Endothelial cell of umbilical vein (primary cell): ENCODE data around the gene SYNE1. TPM values are rescaled to one million over a fixed set of nuclear protein-coding genes. Genes with fewer than 3 reads are reported as not detected.

ENCODE experiments used
- BruUV-seq: library from RNA; stranded (reverse); fragments of 400-500 nt; replicated peaks from 2 replicates; lab custom pipeline; 2021; lab: Mats Ljungman, UMichigan
- CTCF ChIA-PET: fragments of 300-600, 350-600 bp; sonication (Branson Sonifier 250); formaldehyde crosslinking; loops from one replicate; lab custom pipeline; 2021; ENCODE audit warnings: antibody characterized with exemption, inconsistent platforms; lab: Charles Lee
- POLR2A ChIA-PET: fragments of 300-600, 350-600 bp; sonication (Branson Sonifier 250); formaldehyde crosslinking; loops from one replicate; lab custom pipeline; 2021; ENCODE audit warnings: antibody characterized with exemption, inconsistent platforms; lab: Charles Lee
- DNase-seq: peaks from one replicate; pipeline ENCODE4 v3.0.0-alpha.2; 2011; ENCODE audit warnings: low read depth, low spot score
- FAIRE-seq: peaks from 2 replicates; lab custom pipeline; 2011; peaks lifted over from hg19 to GRCh38; lab: Jason Lieb, UNC
- H2AFZ ChIP-seq: 2 replicates; pipeline ENCODE4 v1.6.0; 2012; ENCODE audit warnings: low read depth, low read length, control low read depth, inconsistent platforms
- H3K27ac ChIP-seq: 2 replicates; pipeline ENCODE4 v1.5.1; 2011; ENCODE audit warnings: low read depth, mild to moderate bottlenecking, control low read depth, low read length, moderate library complexity; ENCODE audit not compliant: insufficient read depth
- H3K27me3 ChIP-seq, 2 experiments: 2 replicates each; pipeline versions ENCODE4 v1.6.0 to v1.6.1; 2011; ENCODE audit warnings: low read length in 2 of 2, mixed read lengths in 1 of 2; ENCODE audit not compliant: control insufficient read depth in 2 of 2, insufficient read depth in 2 of 2
- H3K36me3 ChIP-seq, 2 experiments: 2 replicates in 1 of 2; 3 replicates in 1 of 2; pipeline ENCODE4 v1.5.1; 2011; ENCODE audit warnings: low read length in 2 of 2, mild to moderate bottlenecking in 1 of 2, moderate library complexity in 1 of 2; ENCODE audit not compliant: control insufficient read depth in 2 of 2, insufficient read depth in 2 of 2; ENCODE audit errors: extremely low read depth in 1 of 2
- H3K4me1 ChIP-seq: 3 replicates; pipeline ENCODE4 v1.5.1; 2011; ENCODE audit warnings: mild to moderate bottlenecking, low read length; ENCODE audit not compliant: control insufficient read depth, insufficient read depth; ENCODE audit errors: extremely low read depth
- H3K4me2 ChIP-seq: 2 replicates; pipeline ENCODE4 v1.6.1; 2011; ENCODE audit warnings: low read length, control low read depth, mixed read lengths; ENCODE audit not compliant: insufficient read depth
- H3K4me3 ChIP-seq, 3 experiments: fragments of 200-600 bp in 1 of 3; sonication (generic), shearing (Covaris generic) in 1 of 3; replicated peaks in 1 of 3; 2 replicates each; pipeline ENCODE4 v1.5.1; 2011 to 2016; ENCODE audit warnings: control low read depth in 3 of 3, low read length in 3 of 3, mild to moderate bottlenecking in 2 of 3, inconsistent platforms in 1 of 3, low read depth in 1 of 3, moderate library complexity in 1 of 3; ENCODE audit not compliant: insufficient read depth in 1 of 3
- H3K79me2 ChIP-seq: 2 replicates; pipeline ENCODE4 v1.6.0; 2012; ENCODE audit warnings: low read length, inconsistent platforms; ENCODE audit not compliant: control insufficient read depth, insufficient read depth
- H3K9ac ChIP-seq: replicated peaks from 2 replicates; pipeline ENCODE3; 2011; ENCODE audit warnings: low read length, control low read depth; ENCODE audit not compliant: insufficient read depth; ENCODE audit errors: extremely low read depth
- H3K9me1 ChIP-seq: replicated peaks from 3 replicates; pipeline ENCODE4 v1.6.0; 2011; ENCODE audit warnings: mild to moderate bottlenecking, low read length; ENCODE audit not compliant: control insufficient read depth, insufficient read depth; ENCODE audit errors: extremely low read depth
- H3K9me3 ChIP-seq: replicated peaks from 2 replicates; pipeline ENCODE4 v1.5.1; 2012; ENCODE audit warnings: low read length, inconsistent platforms; ENCODE audit not compliant: control insufficient read depth, insufficient read depth
- H4K20me1 ChIP-seq: replicated peaks from 2 replicates; pipeline ENCODE3; 2011; ENCODE audit warnings: mild to moderate bottlenecking, low read length; ENCODE audit not compliant: control insufficient read depth, insufficient read depth; ENCODE audit errors: extremely low read depth
- EZH2 ChIP-seq: IDR thresholded peaks from 2 replicates; pipeline ENCODE4 v1.6.1; 2012; ENCODE audit warnings: borderline replicate concordance, low read depth, mild to moderate bottlenecking, moderate library complexity, low read length, inconsistent platforms; ENCODE audit not compliant: severe bottlenecking
- FOS ChIP-seq: IDR thresholded peaks from 2 replicates; pipeline ENCODE4 v1.6.1; 2011; ENCODE audit warnings: mild to moderate bottlenecking, low read length, moderate library complexity, borderline replicate concordance; ENCODE audit not compliant: insufficient read depth
- GATA2 ChIP-seq: IDR thresholded peaks from 2 replicates; pipeline ENCODE4 v1.7.0; 2011; ENCODE audit warnings: low read depth, mild to moderate bottlenecking, moderate library complexity, mixed read lengths, low read length; ENCODE audit not compliant: insufficient read length, insufficient read depth
- JUN ChIP-seq: IDR thresholded peaks from 2 replicates; pipeline ENCODE4 v1.6.1; 2011; ENCODE audit warnings: borderline replicate concordance, low read depth; ENCODE audit not compliant: insufficient read length, insufficient read depth
- MYC ChIP-seq: IDR thresholded peaks from one replicate; pipeline ENCODE4 v1.6.1; 2011; ENCODE audit warnings: mild to moderate bottlenecking, low read depth, low read length
- POLR2A ChIP-seq: IDR thresholded peaks from 2 replicates; pipeline ENCODE4 v1.6.1; 2012; ENCODE audit warnings: low read depth, mild to moderate bottlenecking, control low read depth, low read length
- POLR2AphosphoS5 ChIP-seq: IDR thresholded peaks from 2 replicates; pipeline ENCODE4 v1.6.1; 2012; ENCODE audit warnings: low read depth, mild to moderate bottlenecking, control low read depth, low read length, moderate library complexity; ENCODE audit not compliant: insufficient read depth
- dilution Hi-C: fragments of 300-500 bp; cut with MboI; formaldehyde crosslinking; loops from one replicate; pipeline ENCODE4 v1.15.0; 2019; ENCODE audit warnings: low sequenced_read_pairs; ENCODE audit not compliant: extremely low pct_ligation_motif_present
- intact Hi-C: fragments of 100-400 bp; cut with micrococcal nuclease; formaldehyde crosslinking; loops from one replicate; pipeline ENCODE4 v1.10.0; 2022
- polyA plus RNA-seq, 4 experiments: library from polyadenylated mRNA; depleted of rRNA in 3 of 4; stranded (reverse) in 3 of 4; unstranded in 1 of 4; fragments of >200 nt; gene quantifications; 2 replicates each; pipeline versions ENCODE4 v1.2.1 to v1.2.3, GENCODE V29; 2011 to 2012; ENCODE audit warnings: missing spikeins in 1 of 4
- total RNA-seq: library from RNA; stranded (reverse); gene quantifications from 2 replicates; pipeline ENCODE4 v1.2.3, GENCODE V29; 2021
- TF ChIP-seq, protein P1 (sequence below): IDR thresholded peaks from 2 replicates; pipeline ENCODE4 v1.6.1; 2011; ENCODE audit not compliant: insufficient read depth, insufficient read length
- TF ChIP-seq, protein P2 (sequence below), 2 donors: IDR thresholded peaks; 1 replicate in 1 of 2; 2 replicates in 1 of 2; pipeline ENCODE4 v1.5.1; 2011; ENCODE audit warnings: low read length in 2 of 2, mild to moderate bottlenecking in 2 of 2, moderate library complexity in 2 of 2, control low read depth in 1 of 2, inconsistent platforms in 1 of 2, low read depth in 1 of 2; ENCODE audit not compliant: insufficient read depth in 1 of 2; ENCODE audit errors: extremely low read depth in 1 of 2

The SYNE1 gene
- total and polyA plus RNA-seq, 2 donors (not counting 3 experiments of a cell fraction or from before 2014, with no cell fraction given), result 26.5 to 52.3 TPM

GRCh38 chr6:152212437-152212836 lies 424.7 kb downstream of the SYNE1 start:
- H3K4me2 ChIP-seq, result no peak overlapping the region
- BruUV-seq, result no TSS peak
- no peak overlapping the region for H3K4me3 ChIP-seq
- H3K36me3 ChIP-seq, result peaks cover 0 to 15% of the 10 kb centered on the region in 2 experiments
- dilution Hi-C loops (no loop called here), intact Hi-C loops (no loop called here)
- H4K20me1 ChIP-seq, result no peaks in the 10 kb centered on the region
- H3K79me2 ChIP-seq, result no peaks in the 10 kb centered on the region
- no peaks in the 10 kb centered on the region for H3K27me3 ChIP-seq
- ChIA-PET CTCF (no interaction called here), POLR2A (no interaction called here)
- no peak overlapping the region for H2AFZ ChIP-seq
- FAIRE-seq (no peak), DNase-seq (no peak)
- no peak for TF ChIP-seq MYC
- TF ChIP-seq POLR2AphosphoS5, result no peak
- TF ChIP-seq EZH2, result no peak
- no peak for TF ChIP-seq POLR2A
- TF ChIP-seq, protein P1, sequence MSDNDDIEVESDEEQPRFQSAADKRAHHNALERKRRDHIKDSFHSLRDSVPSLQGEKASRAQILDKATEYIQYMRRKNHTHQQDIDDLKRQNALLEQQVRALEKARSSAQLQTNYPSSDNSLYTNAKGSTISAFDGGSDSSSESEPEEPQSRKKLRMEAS, result no peak
- TF ChIP-seq FOS, result no peak
- TF ChIP-seq JUN, result no peak
- no peak for TF ChIP-seq GATA2
- TF ChIP-seq, protein P2, sequence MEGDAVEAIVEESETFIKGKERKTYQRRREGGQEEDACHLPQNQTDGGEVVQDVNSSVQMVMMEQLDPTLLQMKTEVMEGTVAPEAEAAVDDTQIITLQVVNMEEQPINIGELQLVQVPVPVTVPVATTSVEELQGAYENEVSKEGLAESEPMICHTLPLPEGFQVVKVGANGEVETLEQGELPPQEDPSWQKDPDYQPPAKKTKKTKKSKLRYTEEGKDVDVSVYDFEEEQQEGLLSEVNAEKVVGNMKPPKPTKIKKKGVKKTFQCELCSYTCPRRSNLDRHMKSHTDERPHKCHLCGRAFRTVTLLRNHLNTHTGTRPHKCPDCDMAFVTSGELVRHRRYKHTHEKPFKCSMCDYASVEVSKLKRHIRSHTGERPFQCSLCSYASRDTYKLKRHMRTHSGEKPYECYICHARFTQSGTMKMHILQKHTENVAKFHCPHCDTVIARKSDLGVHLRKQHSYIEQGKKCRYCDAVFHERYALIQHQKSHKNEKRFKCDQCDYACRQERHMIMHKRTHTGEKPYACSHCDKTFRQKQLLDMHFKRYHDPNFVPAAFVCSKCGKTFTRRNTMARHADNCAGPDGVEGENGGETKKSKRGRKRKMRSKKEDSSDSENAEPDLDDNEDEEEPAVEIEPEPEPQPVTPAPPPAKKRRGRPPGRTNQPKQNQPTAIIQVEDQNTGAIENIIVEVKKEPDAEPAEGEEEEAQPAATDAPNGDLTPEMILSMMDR (IDR thresholded peaks at IDR 0.05; ENCODE audit: extremely low read depth in 1 of 2, insufficient read depth in 1 of 2, low read depth in 1 of 2, low read length in 2 of 2), result no peak
- H3K4me1 ChIP-seq, result no peaks in the 10 kb centered on the region
- no peaks in the 10 kb centered on the region for H3K9me3 ChIP-seq
- H3K9me1 ChIP-seq, result no peaks in the 10 kb centered on the region
- H3K27ac ChIP-seq, result no peak overlapping the region
- no peak overlapping the region for H3K9ac ChIP-seq
